SK-N-SH treated with all-trans-retinoic acid at 6 μM for 48 hours (cell line): ENCODE measurements around the gene LCNL1.

Experiments used
- ATAC-seq: fragments of 200-7000 bp; cut with Tn5 transposase; 3 replicates; pipeline ENCODE4 v1.9.1; 2020; ENCODE audit warnings: mild to moderate bottlenecking, moderate library complexity
- ARNTL ChIP-seq: fragments of 450-650 bp; formaldehyde crosslinking; IDR thresholded peaks from 2 replicates; pipeline ENCODE4 v1.5.0; 2020; ENCODE audit warnings: low read depth, mild to moderate bottlenecking, moderate library complexity, borderline replicate concordance
- BACH2 ChIP-seq: fragments of 250-450 bp; sonication (Bioruptor Pico); IDR thresholded peaks from 2 replicates; pipeline ENCODE4 v1.9.0; 2021; ENCODE audit warnings: mild to moderate bottlenecking, borderline replicate concordance
- CREB5 ChIP-seq: fragments of 250-450 bp; sonication (Bioruptor Pico); IDR thresholded peaks from 2 replicates; pipeline ENCODE4 v1.5.1; 2020; ENCODE audit warnings: low read depth, mild to moderate bottlenecking, moderate library complexity
- CSDC2 ChIP-seq: fragments of 250-450 bp; sonication (Bioruptor Pico); IDR thresholded peaks from 2 replicates; pipeline ENCODE4 v1.5.0; 2020; ENCODE audit warnings: mild to moderate bottlenecking, moderate library complexity
- CSRNP3 ChIP-seq: fragments of 250-450 bp; sonication (Bioruptor Pico); IDR thresholded peaks from 2 replicates; pipeline ENCODE4 v1.5.1; 2021; ENCODE audit warnings: mild to moderate bottlenecking, moderate library complexity
- ESRRG ChIP-seq: fragments of 250-450 bp; sonication (Bioruptor Pico); IDR thresholded peaks from 2 replicates; pipeline ENCODE4 v1.6.1; 2021; ENCODE audit warnings: mild to moderate bottlenecking
- GLIS3 ChIP-seq: fragments of 250-450 bp; sonication (Bioruptor Pico); IDR thresholded peaks from 2 replicates; pipeline ENCODE4 v1.5.0; 2020; ENCODE audit warnings: mild to moderate bottlenecking, moderate library complexity
- ISL1 ChIP-seq: fragments of 250-450 bp; sonication (Bioruptor Pico); IDR thresholded peaks from 2 replicates; pipeline ENCODE4 v2.1.2; 2022; ENCODE audit warnings: mild to moderate bottlenecking, moderate library complexity
- OSR1 ChIP-seq: fragments of 250-450 bp; sonication (Bioruptor Pico); IDR thresholded peaks from 2 replicates; pipeline ENCODE4 v1.8.0; 2022; ENCODE audit warnings: moderate library complexity, mild to moderate bottlenecking, inconsistent platforms
- PATZ1 ChIP-seq: fragments of 250-450 bp; sonication (Bioruptor Pico); IDR thresholded peaks from 2 replicates; pipeline ENCODE4 v1.8.0; 2020; ENCODE audit warnings: mild to moderate bottlenecking, moderate library complexity, borderline replicate concordance
- POU6F1 ChIP-seq: fragments of 250-450 bp; sonication (Bioruptor Pico); IDR thresholded peaks from 2 replicates; pipeline ENCODE4 v1.8.0; 2021; ENCODE audit warnings: low read depth, mild to moderate bottlenecking, moderate library complexity, borderline replicate concordance
- PPARA ChIP-seq: fragments of 250-450 bp; sonication (Bioruptor Pico); IDR thresholded peaks from 2 replicates; pipeline ENCODE4 v1.5.0; 2020; ENCODE audit warnings: mild to moderate bottlenecking, borderline replicate concordance
- RARB ChIP-seq: fragments of 250-450 bp; sonication (Bioruptor Pico); IDR thresholded peaks from 2 replicates; pipeline ENCODE4 v1.8.0; 2021; ENCODE audit warnings: mild to moderate bottlenecking, moderate library complexity
- TOX ChIP-seq: fragments of 250-450 bp; sonication (Bioruptor Pico); IDR thresholded peaks from 2 replicates; pipeline ENCODE4 v1.8.0; 2021; ENCODE audit warnings: mild to moderate bottlenecking, moderate library complexity, borderline replicate concordance
- TSHZ2 ChIP-seq: fragments of 250-450 bp; sonication (Bioruptor Pico); IDR thresholded peaks from 2 replicates; pipeline ENCODE4 v1.5.0; 2020; ENCODE audit warnings: mild to moderate bottlenecking, moderate library complexity
- ZFP3 ChIP-seq: fragments of 250-450 bp; sonication (Bioruptor Pico); IDR thresholded peaks from 2 replicates; pipeline ENCODE4 v1.5.0; 2020; ENCODE audit warnings: mild to moderate bottlenecking, moderate library complexity
- ZFP30 ChIP-seq: fragments of 450-650 bp; formaldehyde crosslinking; IDR thresholded peaks from 2 replicates; pipeline ENCODE4 v1.5.0; 2022; ENCODE audit warnings: mild to moderate bottlenecking, moderate library complexity
- ZNF565 ChIP-seq: fragments of 450-650 bp; formaldehyde crosslinking; conservative IDR thresholded peaks from 2 replicates; pipeline ENCODE4 v1.5.0; 2020; ENCODE audit warnings: low read depth, mild to moderate bottlenecking, moderate library complexity
- ZNF70 ChIP-seq: fragments of 450-650 bp; formaldehyde crosslinking; IDR thresholded peaks from 2 replicates; pipeline ENCODE4 v1.5.0; 2020; ENCODE audit warnings: mild to moderate bottlenecking, moderate library complexity
- ZNF8 ChIP-seq: fragments of 450-650 bp; formaldehyde crosslinking; IDR thresholded peaks from 2 replicates; pipeline ENCODE4 v1.5.0; 2020; ENCODE audit warnings: mild to moderate bottlenecking, moderate library complexity

Gene LCNL1

GRCh38 chr9:137009938-137010732 is 27.3 kb downstream of the LCNL1 start:
- no peak for TF ChIP-seq POU6F1 (CRISPR knock-in tag)
- no peak for TF ChIP-seq TOX (CRISPR knock-in tag)
- TF ChIP-seq ZFP3 (CRISPR knock-in tag), result no peak
- TF ChIP-seq ESRRG (CRISPR knock-in tag), result no peak
- TF ChIP-seq ZNF565, result no peak
- no peak for TF ChIP-seq CREB5
- no peak for TF ChIP-seq CSDC2 (CRISPR knock-in tag)
- no peak for TF ChIP-seq PATZ1 (CRISPR knock-in tag)
- no peak for TF ChIP-seq PPARA (CRISPR knock-in tag)
- TF ChIP-seq ZNF70 (CRISPR knock-in tag), result no peak
- TF ChIP-seq ARNTL (CRISPR knock-in tag), result no peak
- TF ChIP-seq CSRNP3 (CRISPR knock-in tag), result no peak
- TF ChIP-seq RARB (CRISPR knock-in tag), result no peak
- ATAC-seq, result no peak

GRCh38 chr9:137011156-137011555 is 28.4 kb downstream of the LCNL1 start:
- no peak for TF ChIP-seq ZNF70 (CRISPR knock-in tag)
- TF ChIP-seq CSDC2 (CRISPR knock-in tag), result no peak
- TF ChIP-seq ARNTL (CRISPR knock-in tag), result no peak
- no peak for TF ChIP-seq OSR1 (CRISPR knock-in tag)
- no peak for TF ChIP-seq POU6F1 (CRISPR knock-in tag)
- TF ChIP-seq ZFP3 (CRISPR knock-in tag), result no peak
- TF ChIP-seq ZNF8 (CRISPR knock-in tag), result no peak
- no peak for TF ChIP-seq RARB (CRISPR knock-in tag)
- no peak for TF ChIP-seq PPARA (CRISPR knock-in tag)
- TF ChIP-seq TSHZ2 (CRISPR knock-in tag), result no peak
- TF ChIP-seq ZNF565, result no peak
- no peak for TF ChIP-seq ZFP30 (CRISPR knock-in tag)
- TF ChIP-seq CSRNP3 (CRISPR knock-in tag), result no peak
- TF ChIP-seq BACH2 (CRISPR knock-in tag), result no peak
- no peak for TF ChIP-seq ISL1 (CRISPR knock-in tag)
- TF ChIP-seq CREB5, result no peak
- no peak for TF ChIP-seq ESRRG (CRISPR knock-in tag)
- no peak for TF ChIP-seq GLIS3 (CRISPR knock-in tag)
- TF ChIP-seq, all 23 proteins: peak for 0
- ATAC-seq, result no peak
